SK-N-SH (cell line): Measurements from ENCODE around the gene PPP1R16B. TPM values are rescaled to one million over a fixed set of nuclear protein-coding genes. Genes with fewer than 3 reads are reported as not detected.

Experiments used
- CTCF ChIA-PET: fragments of 300-600, 350-600 bp; formaldehyde crosslinking; extraction: SDS; loops from one replicate; lab custom pipeline; 2021; lab: Yijun Ruan, JAX
- POLR2A ChIA-PET: fragments of 350-600 bp; sonication (Branson Sonifier 250); formaldehyde crosslinking; extraction: SDS; loops from one replicate; lab custom pipeline; 2020; ENCODE audit warnings: antibody characterized with exemption, inconsistent platforms; lab: Yijun Ruan, JAX
- DNase-seq: peaks from one replicate; pipeline ENCODE4 v3.0.0; 2012
- H2AFZ ChIP-seq: fragments of 200-600 bp; sonication (generic); 2 replicates; pipeline ENCODE4 v1.8.1; 2016; ENCODE audit warnings: antibody characterized with exemption, mild to moderate bottlenecking, low read depth
- H3F3A ChIP-seq: fragments of 200-600 bp; sonication (generic); replicated peaks from 2 replicates; pipeline ENCODE3; 2016; ENCODE audit warnings: antibody characterized with exemption, mild to moderate bottlenecking; ENCODE audit not compliant: insufficient read depth
- H3K27ac ChIP-seq, 2 experiments: fragments of 200-500 bp in 1 of 2; fragments of 200-600 bp in 1 of 2; sonication (Bioruptor generic) in 1 of 2; sonication (generic), shearing (Covaris generic) in 1 of 2; 2 replicates each; pipeline versions ENCODE4 v1.5.1 to v1.6.1; 2014 to 2016; ENCODE audit warnings: low read depth in 2 of 2, inconsistent platforms in 1 of 2, low read length in 1 of 2, mild to moderate bottlenecking in 1 of 2, mixed read lengths in 1 of 2
- H3K27me3 ChIP-seq: fragments of 200-600 bp; sonication (generic), shearing (Covaris generic); 2 replicates; pipeline ENCODE4 v1.6.1; 2016; ENCODE audit warnings: mixed run types; ENCODE audit not compliant: insufficient read depth
- H3K36me3 ChIP-seq, 2 experiments: fragments of 200-500 bp in 1 of 2; fragments of 200-600 bp in 1 of 2; sonication (Bioruptor generic) in 1 of 2; sonication (generic) in 1 of 2; replicated peaks in 1 of 2; 2 replicates each; pipeline versions ENCODE3 to v1.5.1; 2014 to 2016; ENCODE audit warnings: low read length in 1 of 2, mild to moderate bottlenecking in 1 of 2; ENCODE audit not compliant: insufficient read depth in 2 of 2, control insufficient read depth in 1 of 2
- H3K4me1 ChIP-seq, 2 experiments: fragments of 200-500 bp in 1 of 2; fragments of 200-600 bp in 1 of 2; sonication (Bioruptor generic) in 1 of 2; sonication (generic), shearing (Covaris generic) in 1 of 2; 2 replicates each; pipeline versions ENCODE4 v1.5.1 to v1.6.1; 2014 to 2016; ENCODE audit warnings: low read depth in 1 of 2, low read length in 1 of 2, mixed run types in 1 of 2; ENCODE audit not compliant: insufficient read depth in 2 of 2, control insufficient read depth in 1 of 2
- H3K4me2 ChIP-seq: fragments of 200-600 bp; sonication (generic), shearing (Covaris generic); 2 replicates; pipeline ENCODE4 v1.6.1; 2017; ENCODE audit warnings: mixed run types
- H3K4me3 ChIP-seq, 2 experiments: fragments of 200-500 bp in 1 of 2; fragments of 200-600 bp in 1 of 2; sonication (Bioruptor generic) in 1 of 2; sonication (generic), shearing (Covaris generic) in 1 of 2; 2 replicates each; pipeline versions ENCODE4 v1.5.1 to v1.8.1; 2014 to 2016; ENCODE audit warnings: low read depth in 2 of 2, inconsistent platforms in 1 of 2, low read length in 1 of 2, mild to moderate bottlenecking in 1 of 2, mixed read lengths in 1 of 2, moderate library complexity in 1 of 2
- H3K79me2 ChIP-seq: fragments of 200-600 bp; sonication (generic); 2 replicates; pipeline ENCODE4 v1.8.1; 2017; ENCODE audit warnings: mild to moderate bottlenecking; ENCODE audit not compliant: insufficient read depth
- H3K9ac ChIP-seq: fragments of 200-600 bp; sonication (generic); 2 replicates; pipeline ENCODE4 v1.6.1; 2017; ENCODE audit warnings: mixed run types
- H3K9me2 ChIP-seq: fragments of 200-600 bp; sonication (generic); 2 replicates; pipeline ENCODE4 v1.6.1; 2017; ENCODE audit warnings: mixed run types
- H3K9me3 ChIP-seq: fragments of 200-600 bp; sonication (generic); 2 replicates; pipeline ENCODE4 v1.6.1; 2017; ENCODE audit warnings: mixed run types, mild to moderate bottlenecking, moderate library complexity
- H4K20me1 ChIP-seq: fragments of 200-600 bp; sonication (generic); 2 replicates; pipeline ENCODE4 v1.6.1; 2017; ENCODE audit warnings: mild to moderate bottlenecking, mixed run types; ENCODE audit not compliant: insufficient read depth
- CHD2 ChIP-seq: fragments of 150-350 bp; IDR thresholded peaks from 2 replicates; pipeline ENCODE4 v1.6.1; 2018; ENCODE audit warnings: low read length; ENCODE audit not compliant: partially characterized antibody
- EZH2phosphoT487 ChIP-seq: fragments of 200-600 bp; sonication (generic); IDR thresholded peaks from 2 replicates; pipeline ENCODE4 v1.6.1; 2017; ENCODE audit warnings: low read depth, mixed run types, mild to moderate bottlenecking, antibody characterized with exemption, moderate library complexity, borderline replicate concordance
- JUND ChIP-seq: IDR thresholded peaks from 2 replicates; pipeline ENCODE4 v1.4.0; 2012
- POLR2AphosphoS5 ChIP-seq: IDR thresholded peaks from 2 replicates; pipeline ENCODE4 v1.6.1; 2012; ENCODE audit warnings: low read depth, low read length
- RFX5 ChIP-seq: IDR thresholded peaks from 2 replicates; pipeline ENCODE4 v1.6.1; 2012; ENCODE audit warnings: mild to moderate bottlenecking, improper control_type of control experiment, low read length
- RXRA ChIP-seq: IDR thresholded peaks from 2 replicates; pipeline ENCODE4 v1.4.0; 2012; ENCODE audit warnings: low read depth, mild to moderate bottlenecking, borderline replicate concordance
- SIN3A ChIP-seq: IDR thresholded peaks from 2 replicates; pipeline ENCODE4 v1.6.1; 2012; ENCODE audit warnings: low read depth, mild to moderate bottlenecking, low read length, moderate library complexity, borderline replicate concordance
- SMC3 ChIP-seq: IDR thresholded peaks from 2 replicates; pipeline ENCODE4 v1.6.1; 2012; ENCODE audit warnings: low read depth, low read length, improper control_type of control experiment
- TAF1 ChIP-seq: IDR thresholded peaks from 2 replicates; pipeline ENCODE4 v1.6.1; 2012; ENCODE audit warnings: low read depth, mild to moderate bottlenecking, low read length, moderate library complexity, borderline replicate concordance
- WGBS: methylation state at CpG from one replicate; pipeline ENCODE4 v1.1.6; 2017; ENCODE audit warnings: low lambda C conversion rate; 5-methylcytosine and 5-hydroxymethylcytosine counted together
- polyA plus RNA-seq, 3 experiments: library from polyadenylated mRNA; depleted of rRNA; stranded (reverse); fragments of >200 nt; gene quantifications; 2 replicates each; pipeline ENCODE4 v1.2.3, GENCODE V29; 2012
- TF ChIP-seq, protein P1 (sequence below): IDR thresholded peaks from 2 replicates; pipeline ENCODE4 v1.6.1; 2012; ENCODE audit warnings: mild to moderate bottlenecking, low read depth, low read length, moderate library complexity
- TF ChIP-seq, protein P2 (sequence below): IDR thresholded peaks from 2 replicates; pipeline ENCODE4 v1.4.0; 2012; ENCODE audit warnings: low read depth, borderline replicate concordance
- TF ChIP-seq, protein P3 (sequence below): fragments of 150-350 bp; IDR thresholded peaks from 2 replicates; pipeline ENCODE4 v1.6.1; 2017; ENCODE audit warnings: antibody characterized with exemption, low read length, low read depth, borderline replicate concordance

Gene PPP1R16B
- polyA plus RNA-seq, 1 of the 3 experiments (the other 2 are of a cell fraction): 0.28 TPM

DNA sequence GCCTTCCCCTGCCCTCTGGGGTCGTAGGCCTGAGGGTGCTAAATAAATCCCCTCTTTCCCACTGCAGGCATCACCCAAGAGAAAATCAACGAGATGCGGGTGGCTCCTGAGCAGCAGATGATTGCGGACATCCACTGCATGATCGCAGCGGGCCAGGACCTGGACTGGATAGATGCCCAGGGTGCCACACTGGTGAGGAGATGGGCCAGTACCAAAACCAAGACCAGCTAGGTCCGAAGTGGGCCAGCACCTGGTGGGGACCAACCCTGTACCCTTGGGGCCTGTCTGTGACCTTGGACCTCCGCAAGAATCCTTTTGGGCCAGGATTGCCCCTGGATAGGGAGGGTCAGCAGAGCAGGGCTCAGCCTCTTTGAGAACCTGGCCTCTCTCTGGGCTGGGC is 97.1 kb downstream of the PPP1R16B start:
- TF ChIP-seq CHD2 (no peak), TAF1 (no peak), EZH2phosphoT487 (no peak), RXRA (no peak), POLR2AphosphoS5 (no peak), RFX5 (no peak), SIN3A (no peak), SMC3 (no peak), JUND (no peak)
- TF ChIP-seq, protein P1, sequence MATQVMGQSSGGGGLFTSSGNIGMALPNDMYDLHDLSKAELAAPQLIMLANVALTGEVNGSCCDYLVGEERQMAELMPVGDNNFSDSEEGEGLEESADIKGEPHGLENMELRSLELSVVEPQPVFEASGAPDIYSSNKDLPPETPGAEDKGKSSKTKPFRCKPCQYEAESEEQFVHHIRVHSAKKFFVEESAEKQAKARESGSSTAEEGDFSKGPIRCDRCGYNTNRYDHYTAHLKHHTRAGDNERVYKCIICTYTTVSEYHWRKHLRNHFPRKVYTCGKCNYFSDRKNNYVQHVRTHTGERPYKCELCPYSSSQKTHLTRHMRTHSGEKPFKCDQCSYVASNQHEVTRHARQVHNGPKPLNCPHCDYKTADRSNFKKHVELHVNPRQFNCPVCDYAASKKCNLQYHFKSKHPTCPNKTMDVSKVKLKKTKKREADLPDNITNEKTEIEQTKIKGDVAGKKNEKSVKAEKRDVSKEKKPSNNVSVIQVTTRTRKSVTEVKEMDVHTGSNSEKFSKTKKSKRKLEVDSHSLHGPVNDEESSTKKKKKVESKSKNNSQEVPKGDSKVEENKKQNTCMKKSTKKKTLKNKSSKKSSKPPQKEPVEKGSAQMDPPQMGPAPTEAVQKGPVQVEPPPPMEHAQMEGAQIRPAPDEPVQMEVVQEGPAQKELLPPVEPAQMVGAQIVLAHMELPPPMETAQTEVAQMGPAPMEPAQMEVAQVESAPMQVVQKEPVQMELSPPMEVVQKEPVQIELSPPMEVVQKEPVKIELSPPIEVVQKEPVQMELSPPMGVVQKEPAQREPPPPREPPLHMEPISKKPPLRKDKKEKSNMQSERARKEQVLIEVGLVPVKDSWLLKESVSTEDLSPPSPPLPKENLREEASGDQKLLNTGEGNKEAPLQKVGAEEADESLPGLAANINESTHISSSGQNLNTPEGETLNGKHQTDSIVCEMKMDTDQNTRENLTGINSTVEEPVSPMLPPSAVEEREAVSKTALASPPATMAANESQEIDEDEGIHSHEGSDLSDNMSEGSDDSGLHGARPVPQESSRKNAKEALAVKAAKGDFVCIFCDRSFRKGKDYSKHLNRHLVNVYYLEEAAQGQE: no peak
- TF ChIP-seq, protein P2, sequence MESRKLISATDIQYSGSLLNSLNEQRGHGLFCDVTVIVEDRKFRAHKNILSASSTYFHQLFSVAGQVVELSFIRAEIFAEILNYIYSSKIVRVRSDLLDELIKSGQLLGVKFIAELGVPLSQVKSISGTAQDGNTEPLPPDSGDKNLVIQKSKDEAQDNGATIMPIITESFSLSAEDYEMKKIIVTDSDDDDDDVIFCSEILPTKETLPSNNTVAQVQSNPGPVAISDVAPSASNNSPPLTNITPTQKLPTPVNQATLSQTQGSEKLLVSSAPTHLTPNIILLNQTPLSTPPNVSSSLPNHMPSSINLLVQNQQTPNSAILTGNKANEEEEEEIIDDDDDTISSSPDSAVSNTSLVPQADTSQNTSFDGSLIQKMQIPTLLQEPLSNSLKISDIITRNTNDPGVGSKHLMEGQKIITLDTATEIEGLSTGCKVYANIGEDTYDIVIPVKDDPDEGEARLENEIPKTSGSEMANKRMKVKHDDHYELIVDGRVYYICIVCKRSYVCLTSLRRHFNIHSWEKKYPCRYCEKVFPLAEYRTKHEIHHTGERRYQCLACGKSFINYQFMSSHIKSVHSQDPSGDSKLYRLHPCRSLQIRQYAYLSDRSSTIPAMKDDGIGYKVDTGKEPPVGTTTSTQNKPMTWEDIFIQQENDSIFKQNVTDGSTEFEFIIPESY: no peak
- TF ChIP-seq, protein P3, sequence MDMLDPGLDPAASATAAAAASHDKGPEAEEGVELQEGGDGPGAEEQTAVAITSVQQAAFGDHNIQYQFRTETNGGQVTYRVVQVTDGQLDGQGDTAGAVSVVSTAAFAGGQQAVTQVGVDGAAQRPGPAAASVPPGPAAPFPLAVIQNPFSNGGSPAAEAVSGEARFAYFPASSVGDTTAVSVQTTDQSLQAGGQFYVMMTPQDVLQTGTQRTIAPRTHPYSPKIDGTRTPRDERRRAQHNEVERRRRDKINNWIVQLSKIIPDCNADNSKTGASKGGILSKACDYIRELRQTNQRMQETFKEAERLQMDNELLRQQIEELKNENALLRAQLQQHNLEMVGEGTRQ: no peak
- TF ChIP-seq, all 33 proteins: peak for 0
- CTCF ChIA-PET: interaction anchor here (0.7 to 1.5 kb wide), 4 partner anchors 10 to 253 kb away, joined by 3 to 5 read pairs (median 4); no protein-coding TSS in a partner anchor

More for the DNA sequence above, 97.1 kb downstream of the PPP1R16B start:
- H3K9ac ChIP-seq: no peak overlapping the region
- H4K20me1 ChIP-seq: no peaks in the 10 kb centered on the region
- H2AFZ ChIP-seq: no peak overlapping the region
- H3K36me3 ChIP-seq: peaks cover 0 to 4% of the 10 kb centered on the region in 2 experiments
- H3K27me3 ChIP-seq: peaks cover 17% of the 10 kb centered on the region; the same call in 1 of the 2 replicates
- 79% methylated on average over 6 of the region's 8 CpGs for WGBS
- no peak overlapping the region for H3K4me2 ChIP-seq
- no peaks in the 10 kb centered on the region for H3K9me3 ChIP-seq
- no peak overlapping the region for H3K4me3 ChIP-seq
- H3K9me2 ChIP-seq: no peaks in the 10 kb centered on the region
- DNase-seq: no peak
- H3K79me2 ChIP-seq: no peaks in the 10 kb centered on the region
- POLR2A ChIA-PET: no interaction called here
- peaks cover 0 to 5% of the 10 kb centered on the region in 2 experiments; a peak in 1 of 4 replicates for H3K4me1 ChIP-seq
- H3F3A ChIP-seq: no peaks in the 10 kb centered on the region
- no peak overlapping the region for H3K27ac ChIP-seq
